ENCODE results near the gene TRIO.

TRIO gene

DNA sequence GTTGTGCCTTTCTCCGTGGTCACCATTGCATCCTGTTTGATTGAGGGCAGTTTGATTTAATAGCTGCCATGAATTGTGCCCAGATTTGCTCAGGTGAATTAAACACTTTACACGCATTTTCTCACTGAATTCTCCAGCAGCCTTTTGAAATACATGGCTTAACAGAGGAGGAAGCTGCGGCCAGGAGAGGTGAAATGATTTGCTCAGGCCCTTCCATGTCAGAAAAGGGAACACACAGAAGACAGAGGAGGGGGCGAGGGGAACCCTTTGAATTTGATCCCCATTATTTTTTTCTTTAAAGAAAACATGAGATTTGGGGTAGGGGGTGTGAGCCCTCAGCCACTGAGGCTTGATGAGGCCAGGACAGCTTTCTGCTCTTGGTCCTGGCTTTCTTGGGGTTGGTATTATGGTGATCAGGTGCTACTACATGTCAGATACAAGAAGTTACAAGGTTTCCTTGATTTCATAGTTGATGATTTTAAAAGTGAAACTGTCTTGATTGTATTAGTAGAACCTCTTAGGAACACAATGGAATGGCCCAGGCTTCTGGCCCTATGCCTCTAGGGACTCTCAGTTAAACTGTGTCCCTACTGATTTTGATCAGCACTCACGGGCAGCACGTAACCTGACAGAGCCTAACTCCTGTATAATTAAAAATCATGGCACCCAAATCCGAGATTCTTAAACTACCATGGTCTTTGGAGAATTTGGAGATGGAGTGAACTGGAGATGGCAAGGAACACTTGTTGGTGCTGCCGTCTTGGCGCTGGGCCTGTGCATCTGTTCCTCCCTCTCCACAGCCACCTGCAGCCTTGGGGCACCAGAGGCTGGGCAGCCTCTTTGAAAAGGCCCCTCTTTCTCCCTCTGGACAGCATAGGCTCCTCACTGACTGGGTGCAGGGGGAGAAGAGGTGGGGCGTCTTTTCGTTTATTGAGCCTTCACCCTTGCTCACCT lies 107.9 kb downstream of the TRIO start:
- no peak for DNase-seq

DNA sequence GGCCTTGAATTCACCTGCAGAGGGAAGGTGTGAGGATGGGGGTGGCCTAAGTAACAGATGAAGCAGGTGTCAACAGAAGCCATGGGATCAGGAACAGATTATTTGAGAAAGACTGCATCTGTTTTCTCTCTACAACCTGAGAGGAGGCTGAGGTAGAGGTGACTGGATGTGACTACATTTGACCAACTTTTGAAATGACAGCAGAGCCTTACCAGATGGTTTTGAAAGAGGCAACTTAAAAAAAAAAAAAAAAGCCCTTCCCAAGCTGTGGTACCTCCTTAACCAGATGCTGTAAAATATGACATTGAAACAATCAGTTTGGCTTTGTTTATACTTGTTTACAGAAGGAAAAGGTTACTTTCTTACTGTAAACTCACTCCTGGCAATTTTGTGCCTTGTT lies 108.6 kb downstream of the TRIO start:
- no peak for DNase-seq

DNA sequence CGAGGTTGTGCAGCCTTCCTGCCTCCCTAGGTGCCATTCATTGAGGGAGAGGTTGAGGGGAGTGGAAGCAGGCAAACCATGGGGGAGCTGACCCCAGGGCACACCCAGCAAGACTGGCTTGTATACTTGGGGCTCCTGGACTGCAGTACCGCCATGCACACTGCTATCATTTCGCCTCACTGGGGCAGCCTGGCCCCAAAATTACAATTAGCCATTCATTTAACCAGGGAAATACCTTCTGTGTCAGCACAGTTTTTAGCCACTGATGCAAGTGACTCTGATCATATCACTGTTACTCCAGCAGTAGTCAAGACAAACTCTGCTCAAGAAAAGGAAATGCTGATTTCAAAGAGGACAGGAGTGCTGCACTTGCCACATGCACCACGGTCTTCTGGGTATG lies 109.7 kb downstream of the TRIO start:
- no peak for DNase-seq

DNA sequence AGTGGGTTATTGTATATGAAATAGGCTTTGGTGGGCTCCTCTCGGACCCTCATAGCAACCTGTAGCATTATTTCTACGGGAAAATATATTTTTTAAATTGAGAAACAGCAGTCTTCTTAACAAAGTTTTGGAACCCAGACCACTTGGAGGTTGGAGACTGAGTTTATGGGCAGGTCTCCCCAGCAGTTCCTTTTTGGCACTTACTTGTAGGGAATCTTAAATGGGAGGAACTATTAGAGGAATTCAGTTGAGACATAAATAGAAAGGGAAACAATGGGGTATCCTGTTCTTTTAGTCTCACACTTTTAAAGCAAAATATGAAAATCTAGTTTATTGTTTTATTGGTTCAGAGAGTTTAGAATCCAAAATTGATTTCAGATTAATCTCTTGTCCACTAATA lies 111.5 kb downstream of the TRIO start:
- no peak for DNase-seq

DNA sequence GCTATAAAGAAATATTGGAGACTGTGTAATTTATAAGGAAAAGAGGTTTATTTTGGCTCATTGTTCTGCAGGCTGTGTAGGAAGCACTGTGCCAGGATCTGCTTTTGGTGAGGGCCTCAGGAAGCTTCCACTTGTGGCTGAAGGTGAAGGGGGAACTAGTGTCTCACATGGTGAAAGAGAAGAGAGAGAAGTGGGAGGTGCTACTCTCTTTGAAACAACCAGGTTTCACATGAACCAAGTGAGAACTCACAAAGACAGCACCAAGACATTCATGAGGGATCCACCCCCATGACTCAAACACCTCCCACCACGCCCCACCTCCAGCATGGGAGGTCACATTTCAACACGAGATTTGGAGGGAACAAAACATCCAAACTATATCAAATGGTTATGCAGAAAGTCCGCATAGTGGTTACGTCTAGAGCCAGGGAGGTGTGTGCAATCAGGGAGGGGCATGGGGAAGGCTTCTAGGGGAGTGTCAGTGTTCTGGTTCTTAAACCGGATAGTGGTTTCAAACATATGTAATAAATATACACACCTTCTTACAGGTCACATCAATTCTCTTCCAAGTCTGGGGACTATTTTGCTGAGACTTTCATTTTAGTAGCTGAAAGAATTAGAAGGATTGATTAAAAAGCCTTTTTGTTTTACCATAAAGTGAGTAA lies 113.0 kb downstream of the TRIO start:
- DNase-seq = no peak

DNA sequence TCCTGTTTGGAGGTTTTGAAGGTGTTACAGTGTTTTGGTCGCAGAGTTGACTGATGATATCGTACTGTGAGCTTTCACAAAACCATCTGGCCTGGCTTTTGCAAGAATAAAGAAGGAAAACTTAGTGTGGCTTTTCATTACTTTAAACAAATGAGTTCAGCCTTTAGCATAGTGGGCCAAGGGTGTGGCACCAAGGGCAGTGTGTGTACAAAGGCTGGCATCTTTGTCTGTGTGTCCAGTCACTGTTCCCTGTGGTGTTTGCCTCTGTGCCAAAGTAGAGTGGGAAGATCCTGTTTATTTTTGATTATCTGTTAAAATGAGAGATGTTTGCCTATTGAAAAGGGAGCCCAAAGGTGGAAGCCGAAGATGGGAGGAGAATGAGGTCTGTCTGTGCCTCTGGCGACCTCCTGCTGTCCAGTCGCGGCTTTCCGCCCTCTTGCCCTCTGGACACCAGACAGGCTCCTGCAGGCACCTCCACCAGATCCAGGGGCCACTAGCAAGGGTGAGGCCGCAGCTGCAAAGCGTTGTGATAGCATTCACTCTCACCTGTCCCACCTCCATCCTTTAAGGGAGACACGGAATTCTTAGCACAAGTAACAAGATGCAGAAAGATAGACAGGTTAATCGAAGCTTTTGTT lies 113.7 kb downstream of the TRIO start:
- DNase-seq = no peak

DNA sequence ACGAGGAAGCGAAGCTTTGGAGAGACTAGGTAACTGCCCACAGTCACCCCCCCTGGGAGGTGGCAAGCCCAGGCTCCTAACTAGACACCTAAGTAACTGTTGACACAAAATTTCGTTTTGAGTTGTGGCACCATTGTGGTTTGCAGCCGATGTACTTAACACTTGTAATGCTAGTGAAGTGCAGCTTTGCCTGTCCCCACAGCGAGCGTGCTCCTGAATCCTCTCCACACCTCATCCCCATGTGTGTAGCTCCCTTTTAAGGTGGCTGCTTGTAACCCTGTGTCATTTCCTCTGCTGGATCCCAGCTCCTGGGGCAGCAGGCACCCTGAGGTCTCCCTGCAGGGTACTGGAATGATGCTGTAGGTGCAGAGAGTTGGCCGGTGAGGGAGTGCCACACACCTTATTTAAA lies 114.9 kb downstream of the TRIO start:
- DNase-seq = no peak

DNA sequence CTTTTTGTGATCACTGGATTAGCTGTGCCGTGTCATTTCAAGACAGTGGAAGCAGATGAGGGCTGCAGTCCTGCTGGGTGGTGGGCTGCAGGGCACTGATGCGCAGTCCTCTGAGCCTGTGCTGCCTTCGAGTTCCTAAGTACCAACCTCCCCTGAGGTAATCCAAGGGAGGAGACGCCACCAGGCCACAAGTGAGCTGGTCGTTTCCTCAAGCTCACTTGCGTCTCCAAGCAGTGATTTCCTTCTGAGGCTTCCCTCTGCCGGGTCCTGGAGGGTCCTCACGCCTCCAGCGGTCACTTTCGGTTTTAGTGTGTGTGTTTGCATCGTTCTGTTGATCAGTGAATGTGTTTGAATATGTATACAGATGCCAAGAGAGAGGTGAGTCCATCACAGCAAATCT lies 115.7 kb downstream of the TRIO start:
- no peak for DNase-seq

DNA sequence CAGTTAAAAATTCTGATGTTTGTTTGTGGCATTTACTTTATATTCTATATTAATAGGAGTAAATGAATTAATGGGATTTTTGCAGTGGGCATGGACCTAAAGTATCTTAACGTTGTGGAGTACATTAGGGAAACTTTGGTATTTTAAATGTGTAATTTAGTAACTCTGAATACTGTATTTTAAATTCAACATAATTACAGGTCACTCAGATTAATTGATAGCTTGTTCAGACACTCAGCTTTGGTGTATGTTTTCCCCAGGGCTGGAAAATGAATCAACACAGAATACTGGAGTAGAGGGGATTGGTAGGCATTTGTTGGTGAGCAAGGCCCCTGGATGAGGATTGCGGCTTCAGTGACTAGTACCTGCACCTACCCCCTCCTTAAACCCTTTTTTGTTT lies 117.5 kb downstream of the TRIO start:
- no peak for DNase-seq

DNA sequence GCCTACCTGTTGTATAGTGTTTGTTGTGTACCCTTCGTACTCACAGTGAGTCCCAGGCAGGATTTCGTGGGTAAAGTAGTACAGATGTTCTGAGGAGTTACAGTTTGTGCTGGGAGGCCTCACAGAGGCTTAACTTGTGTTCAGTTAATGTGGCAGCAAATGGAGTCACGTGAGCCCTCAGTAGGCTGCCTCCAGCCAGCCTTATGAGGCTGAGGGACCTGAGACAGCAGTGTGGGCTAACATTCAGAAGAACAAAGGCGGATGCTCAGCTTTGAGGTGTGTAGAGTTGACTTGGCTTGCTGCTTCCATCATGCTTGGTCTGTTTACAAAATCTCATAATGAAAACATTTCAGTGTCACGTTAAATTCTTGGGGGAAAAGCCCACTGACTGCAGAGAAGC lies 118.1 kb downstream of the TRIO start:
- no peak for DNase-seq

DNA sequence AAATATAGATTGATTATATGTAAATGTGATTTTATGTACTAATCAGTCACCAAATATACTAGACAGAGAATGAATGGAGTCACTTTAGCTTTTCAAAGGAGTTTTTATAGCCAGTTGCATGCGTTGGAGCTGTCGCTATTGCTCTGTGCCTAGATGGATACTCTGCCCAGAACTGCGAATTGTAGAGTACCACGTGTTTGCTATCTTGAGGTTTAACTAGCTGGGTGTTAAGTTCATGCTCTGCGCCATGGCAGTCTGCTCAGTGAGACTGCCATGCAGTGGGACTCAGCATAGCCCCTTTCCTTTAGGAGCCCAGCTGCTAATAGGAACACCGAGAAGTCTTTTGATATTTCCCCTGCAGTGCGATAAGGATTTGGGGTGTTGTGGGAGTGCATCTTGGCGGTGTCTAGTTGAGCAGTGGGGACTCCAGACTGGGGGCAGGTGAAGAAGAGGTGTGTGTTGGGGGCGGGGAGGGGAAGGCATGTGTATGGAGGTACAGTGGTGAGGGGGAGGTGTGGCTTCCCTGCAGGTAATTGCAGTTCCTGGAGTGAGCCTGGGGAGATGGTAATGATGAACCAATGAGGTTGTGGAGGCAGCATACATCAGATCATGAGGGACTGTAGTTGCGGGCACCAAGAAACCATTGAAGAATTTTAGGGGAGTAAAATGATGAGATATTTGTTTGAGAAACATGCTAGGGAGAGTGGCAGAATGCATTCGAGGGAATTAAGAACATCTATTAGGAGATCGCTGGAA lies 118.9 kb downstream of the TRIO start:
- no peak for DNase-seq

DNA sequence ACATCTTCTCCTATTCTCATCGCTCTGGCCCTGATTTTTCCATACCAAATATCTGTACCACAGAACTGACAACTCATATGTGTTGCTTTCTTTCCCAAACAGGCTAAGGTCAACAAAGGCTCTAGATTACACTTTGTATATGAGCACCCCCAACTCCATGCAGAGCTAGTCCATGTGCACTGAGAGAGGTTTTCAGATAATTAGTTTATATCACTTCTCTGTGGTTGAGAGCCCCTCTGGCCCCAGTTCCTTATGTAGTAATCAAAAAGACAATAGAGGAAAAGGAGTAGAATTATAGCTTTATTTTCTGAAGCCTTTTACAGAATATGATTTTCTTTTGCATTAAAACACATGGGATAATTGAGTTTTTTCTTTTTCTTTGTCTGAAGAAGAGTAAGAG lies 120.0 kb downstream of the TRIO start:
- no peak for DNase-seq

DNA sequence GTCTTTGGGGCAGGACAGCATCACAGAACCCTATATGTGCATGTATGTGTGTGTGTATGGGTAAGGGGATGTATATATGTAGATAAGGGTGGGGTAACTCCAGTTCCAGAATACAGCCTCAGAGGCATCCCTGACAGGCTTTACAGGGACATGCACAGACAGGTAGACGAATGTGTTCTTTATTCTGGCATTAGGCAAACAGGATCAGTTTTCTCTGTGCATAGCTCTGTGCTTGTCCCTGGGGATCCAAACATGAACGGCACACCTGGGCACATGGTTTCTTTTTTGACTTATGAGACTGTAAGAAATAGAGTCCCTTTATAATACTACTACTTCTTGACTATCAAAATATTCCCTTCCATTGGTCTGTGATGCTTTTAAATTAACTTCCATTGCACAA lies 120.6 kb downstream of the TRIO start:
- no peak for DNase-seq

DNA sequence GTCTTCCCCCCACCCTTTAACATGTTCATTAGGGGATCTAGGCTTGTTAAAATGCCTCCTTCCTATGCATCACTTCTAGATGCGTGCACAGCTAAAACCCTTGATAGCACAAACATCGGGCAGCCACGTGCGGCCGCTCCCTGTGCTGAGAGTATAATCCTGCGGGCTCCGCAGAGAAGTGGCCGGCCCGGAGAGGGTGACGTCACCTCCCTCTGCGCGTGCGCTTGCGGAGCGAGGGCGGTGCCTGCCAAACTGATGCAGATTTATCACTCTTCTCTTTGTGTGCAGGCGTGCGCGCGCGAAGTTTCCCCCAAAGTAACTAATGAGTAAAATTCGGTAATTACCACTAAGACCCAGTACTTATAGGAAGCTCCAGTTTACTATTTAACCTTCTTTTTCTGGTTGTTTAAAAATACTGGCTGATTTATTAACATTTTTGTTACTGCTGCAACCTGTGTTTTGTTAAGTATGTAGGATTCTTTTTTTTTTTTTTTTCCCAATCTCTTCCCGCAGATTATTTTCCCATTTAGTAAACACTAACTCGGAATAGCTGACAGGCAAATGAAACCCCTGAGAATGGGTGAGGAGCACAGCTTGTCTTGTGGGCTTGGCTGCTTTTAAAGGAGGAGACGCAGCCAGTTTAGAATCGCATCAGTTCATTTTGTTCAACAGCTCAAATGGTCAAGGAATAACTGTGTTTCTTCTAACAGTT lies 121.6 kb downstream of the TRIO start:
- DNase-seq = no peak

DNA sequence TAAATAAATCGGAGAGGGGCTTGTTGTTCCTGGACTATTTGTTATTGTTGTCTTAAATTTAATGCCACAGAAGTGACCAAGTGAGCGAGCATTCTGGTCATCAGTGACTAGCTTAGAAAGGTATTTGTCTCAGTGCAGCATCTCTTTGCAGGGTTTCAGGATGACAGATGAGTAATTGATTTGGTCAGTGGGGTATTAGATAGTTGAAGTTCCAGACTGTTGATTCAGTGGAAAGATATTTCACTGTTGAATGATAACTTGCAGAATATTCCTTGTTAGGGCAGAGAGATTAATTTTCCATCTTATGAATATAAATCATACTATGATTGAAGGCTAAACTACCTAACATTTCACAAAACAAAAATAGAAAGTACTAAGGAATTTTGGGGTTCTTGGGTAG lies 122.4 kb downstream of the TRIO start:
- no peak for DNase-seq

DNA sequence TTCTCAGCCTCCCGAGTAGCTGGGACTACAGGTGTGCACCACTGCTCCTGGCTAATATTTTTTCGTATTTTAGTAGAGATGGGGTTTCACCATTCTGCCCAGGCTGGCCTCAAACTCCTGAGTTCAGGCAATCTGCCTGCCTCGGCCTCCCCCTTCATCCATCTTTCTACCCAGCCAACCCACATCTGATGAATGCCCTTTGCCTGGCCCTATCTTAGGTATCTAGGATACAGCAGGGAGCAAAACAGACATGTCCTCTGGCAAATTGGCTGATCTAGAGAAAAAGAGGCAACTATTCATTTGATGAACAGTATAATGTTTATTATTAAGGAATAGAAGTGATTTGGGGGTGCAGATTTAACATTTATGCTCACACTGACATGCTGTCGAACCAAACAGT lies 123.0 kb downstream of the TRIO start:
- no peak for DNase-seq

DNA sequence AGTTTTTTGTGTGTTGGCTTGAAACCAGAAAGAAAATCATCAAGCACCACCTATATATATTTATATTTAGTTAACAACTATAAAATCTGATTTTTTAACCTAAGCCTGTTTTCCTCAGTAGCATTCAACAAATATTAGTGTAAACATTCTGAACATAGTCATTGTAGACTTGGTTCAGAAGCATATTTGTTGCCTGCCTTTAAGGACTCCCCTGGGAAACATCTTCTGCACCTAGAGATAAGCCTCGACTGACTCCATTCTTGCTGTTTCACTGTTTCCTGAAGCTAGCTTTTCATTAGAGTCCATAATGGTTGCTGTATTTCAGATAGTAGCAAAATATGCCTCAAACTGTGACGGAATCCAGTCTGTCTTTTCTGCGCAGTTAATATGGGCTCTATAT lies 123.5 kb downstream of the TRIO start:
- no peak for DNase-seq

DNA sequence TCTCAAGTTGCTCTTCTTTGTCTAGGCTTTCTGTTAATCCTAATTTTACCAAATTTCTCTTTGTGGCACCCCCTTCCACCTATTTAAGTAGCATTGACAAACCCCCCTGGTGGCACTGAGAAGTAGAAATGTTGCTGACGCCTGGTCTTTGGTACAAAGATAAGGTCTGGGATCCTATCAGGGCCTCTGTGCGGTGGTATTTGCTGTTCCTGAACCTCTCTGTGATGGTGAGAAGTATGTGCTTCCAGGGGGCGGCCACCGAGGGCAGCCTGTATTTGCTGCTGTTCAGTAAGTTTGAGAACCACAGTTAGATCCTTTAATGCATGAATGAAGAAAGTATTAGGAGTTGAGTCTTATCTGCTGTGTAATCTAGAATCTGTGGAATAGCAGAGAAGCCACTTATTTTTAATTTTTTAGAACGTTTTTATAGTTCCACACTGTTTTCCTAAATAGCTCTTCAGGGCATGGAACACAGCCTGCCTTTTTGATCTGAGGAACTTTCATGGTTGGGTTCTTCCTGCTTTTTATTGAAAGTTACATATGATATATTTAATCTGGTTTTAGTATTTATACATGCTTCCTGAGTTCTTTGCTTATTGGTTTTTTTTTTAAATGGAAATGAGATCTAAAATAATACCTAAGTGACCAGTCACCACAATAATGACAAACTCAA lies 124.2 kb downstream of the TRIO start:
- no peak for DNase-seq

DNA sequence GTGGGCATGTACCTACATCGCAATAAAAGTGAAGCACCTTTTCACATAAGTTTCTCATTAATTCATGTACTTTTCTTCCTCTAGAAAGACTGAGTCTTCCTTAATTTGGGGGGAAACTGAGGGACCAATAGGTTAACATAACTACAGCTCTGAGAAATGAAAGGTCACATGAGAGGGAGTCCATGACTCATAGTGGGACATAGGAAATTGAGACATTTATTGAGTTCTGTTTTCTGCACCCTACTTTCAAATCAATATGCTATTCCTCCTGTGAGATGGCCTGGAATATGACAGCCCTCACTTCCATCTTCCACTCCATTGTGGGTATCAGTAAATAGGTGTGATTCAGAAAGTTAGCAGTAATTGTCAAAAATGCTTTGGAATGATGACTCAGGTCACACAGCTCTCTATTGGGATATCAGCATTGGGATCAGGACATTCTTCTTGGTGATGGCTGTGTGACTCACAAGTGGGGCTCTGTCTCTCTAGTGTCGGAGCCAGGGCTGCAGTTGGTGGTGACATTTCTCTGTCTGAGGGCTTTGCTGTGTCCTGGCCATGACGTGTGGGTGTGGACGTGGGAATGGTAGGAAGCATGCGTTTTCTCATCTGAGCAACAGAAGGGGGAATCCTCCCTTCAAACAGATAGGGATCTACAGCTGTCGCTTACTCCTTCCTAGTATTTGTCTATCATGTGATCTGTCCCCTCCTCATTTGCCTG lies 125.0 kb downstream of the TRIO start:
- DNase-seq = no peak

DNA sequence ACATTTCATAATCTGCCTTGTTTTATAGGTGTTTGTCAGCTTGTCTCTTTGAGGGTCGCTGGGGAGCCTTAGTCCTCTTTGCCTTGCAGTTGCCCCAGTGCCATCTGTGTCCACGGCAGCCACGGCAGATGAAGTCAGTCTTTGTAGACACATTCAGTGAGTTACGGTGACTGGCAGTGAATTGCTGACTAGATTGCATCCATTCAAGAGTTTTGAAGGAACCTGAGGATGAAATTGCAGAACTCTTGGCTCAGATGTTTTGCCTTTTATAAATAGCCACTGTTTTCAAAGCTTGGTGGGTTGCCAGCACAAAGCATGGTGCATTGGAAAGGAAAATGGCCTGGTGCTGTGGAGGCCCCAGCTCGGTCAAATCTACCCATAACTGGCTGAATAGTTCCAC lies 125.6 kb downstream of the TRIO start:
- no peak for DNase-seq

DNA sequence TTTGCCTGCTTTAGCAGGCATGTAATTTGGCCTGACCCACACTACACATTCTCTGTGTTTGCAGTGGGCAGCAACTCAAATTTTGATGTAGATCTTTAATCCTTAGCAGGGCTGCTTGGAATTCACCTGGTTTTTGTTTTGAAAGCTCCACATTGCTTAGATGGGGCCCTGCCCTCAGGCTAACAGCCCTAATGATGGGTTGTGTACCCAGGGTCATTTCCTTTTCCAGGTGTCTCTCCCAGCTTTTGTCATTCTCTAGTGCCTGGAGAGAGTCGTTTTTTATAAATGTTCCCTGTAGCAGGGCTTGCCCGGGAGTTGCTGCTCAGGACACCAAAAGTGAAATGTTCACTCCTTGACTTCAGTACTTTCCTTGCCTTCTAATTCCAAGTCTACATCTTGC lies 126.3 kb downstream of the TRIO start:
- no peak for DNase-seq

Measured in SIG-M5 (cell line).